NCI-H2107 (cell line): ENCODE results near the gene IPO13.

ENCODE experiments used
- DNase-seq: peaks from one replicate; lab custom pipeline; 2025; lab: John Stamatoyannopoulos, UW

IPO13 gene

DNA sequence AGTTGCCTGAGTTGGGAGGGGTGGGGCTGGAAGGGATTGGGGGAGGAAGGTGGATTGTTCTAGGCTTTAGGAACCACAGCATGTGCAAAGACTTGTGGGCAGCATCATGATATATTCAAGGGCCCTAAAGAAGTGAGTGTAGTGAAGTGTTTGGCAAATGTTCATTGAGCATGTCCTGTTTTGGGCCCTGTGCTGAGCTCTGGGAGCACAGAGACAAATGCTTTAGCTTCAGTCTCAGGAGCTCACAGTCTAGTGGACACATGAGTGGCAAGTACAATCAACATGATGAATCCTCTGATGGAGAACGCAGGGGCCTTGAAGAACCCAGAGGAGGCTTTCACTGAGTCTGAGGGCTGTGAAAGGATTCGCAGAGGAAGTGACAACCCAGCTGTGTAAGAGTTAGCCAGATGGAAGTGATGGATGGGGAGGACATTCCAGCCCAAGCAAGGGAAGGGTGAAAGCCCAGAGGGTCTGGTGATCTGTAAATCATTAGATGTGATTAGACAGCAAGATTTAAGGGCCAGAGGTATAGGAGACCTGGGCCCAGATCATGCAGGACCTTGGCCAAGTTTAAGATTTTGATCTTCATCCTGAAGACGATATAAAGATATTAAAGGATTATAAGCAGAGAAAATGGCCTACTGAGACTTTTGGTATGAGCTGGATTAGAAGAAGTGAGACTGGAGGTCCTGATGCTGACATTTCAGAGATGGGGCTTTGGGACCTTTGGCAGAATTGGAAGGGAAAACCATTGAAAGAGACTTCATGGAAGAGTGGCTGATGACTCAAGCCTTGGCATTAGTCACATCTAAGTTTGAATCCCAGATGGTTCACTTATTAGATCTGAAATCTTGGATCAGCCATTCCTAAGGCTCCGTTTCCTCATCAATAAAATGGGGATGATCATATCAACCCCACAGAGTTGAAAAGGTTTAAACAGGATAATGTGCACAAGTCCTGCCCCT, 4.6 kb downstream of the IPO13 start:
- DNase-seq, result no peak

DNA sequence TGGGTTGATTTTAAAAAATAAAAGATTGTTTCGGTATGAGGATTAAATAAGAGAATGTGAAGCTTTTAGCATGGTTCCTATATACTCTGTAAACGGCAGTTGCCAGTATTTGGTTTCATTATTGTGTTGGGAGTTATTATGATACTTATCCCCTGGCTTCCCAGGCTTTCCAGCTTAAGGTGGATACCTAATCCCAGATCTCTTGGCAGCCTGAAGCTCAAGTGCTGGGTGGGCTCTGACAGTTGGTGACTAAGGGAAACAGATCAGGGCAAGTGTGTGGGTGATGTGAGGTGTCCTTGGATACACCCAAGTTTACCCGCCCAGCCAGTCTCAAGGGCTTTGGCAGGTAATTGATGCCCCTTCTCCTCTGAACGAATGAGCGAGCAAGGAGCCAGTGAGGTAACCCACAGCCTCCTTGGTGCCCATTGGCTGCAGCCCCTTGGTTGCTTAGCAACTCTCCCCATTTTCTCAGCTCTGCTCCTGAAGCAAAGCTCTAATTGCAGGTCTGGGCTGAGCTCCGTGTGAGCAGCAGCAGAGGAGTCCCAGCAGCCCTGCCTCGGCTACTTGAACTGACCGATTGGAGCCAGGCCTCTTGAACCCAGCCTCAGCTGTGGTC, 6.1 kb downstream of the IPO13 start:
- DNase-seq, result peak; percentile 94

DNA sequence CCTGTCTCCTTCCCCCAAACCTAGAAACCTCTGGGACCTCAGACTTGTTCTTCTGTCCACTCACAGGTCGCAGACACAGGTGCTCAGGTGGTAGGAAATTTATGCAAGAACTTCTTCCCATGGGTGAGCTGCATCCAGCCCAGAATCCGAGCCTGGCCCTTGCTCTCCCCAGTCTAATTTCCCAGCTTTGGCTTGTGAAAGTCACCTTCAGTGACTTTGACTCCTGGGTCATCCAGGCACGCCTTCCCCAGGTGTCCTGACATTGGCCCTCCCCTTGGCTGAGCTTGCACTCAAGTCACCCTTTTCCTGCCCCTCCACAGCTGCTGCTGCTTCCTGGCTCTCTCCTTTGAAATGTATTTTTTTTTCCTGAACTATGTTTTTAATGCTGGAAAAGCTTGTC, 6.6 kb downstream of the IPO13 start:
- DNase-seq, result no peak

DNA sequence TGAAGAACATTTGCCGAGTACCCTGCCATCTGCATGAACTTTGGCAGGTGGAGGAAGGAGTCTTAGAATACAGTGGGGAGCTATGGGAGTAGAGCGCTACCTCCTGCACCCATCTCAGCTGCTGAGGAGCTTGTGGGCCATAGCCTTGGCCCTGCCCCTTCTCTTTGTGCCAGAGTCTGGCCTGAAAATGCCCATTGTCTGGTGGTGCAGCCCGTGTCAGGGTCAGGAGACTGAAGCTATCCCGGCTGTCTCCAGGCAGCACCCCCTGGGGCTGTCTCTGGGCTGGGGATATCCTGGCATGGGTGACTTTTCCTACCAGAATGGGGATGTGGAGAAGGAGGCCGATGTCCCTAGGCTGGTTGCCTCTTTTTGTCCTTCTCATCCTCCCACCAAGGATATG, 7.3 kb downstream of the IPO13 start:
- DNase-seq, result no peak

DNA sequence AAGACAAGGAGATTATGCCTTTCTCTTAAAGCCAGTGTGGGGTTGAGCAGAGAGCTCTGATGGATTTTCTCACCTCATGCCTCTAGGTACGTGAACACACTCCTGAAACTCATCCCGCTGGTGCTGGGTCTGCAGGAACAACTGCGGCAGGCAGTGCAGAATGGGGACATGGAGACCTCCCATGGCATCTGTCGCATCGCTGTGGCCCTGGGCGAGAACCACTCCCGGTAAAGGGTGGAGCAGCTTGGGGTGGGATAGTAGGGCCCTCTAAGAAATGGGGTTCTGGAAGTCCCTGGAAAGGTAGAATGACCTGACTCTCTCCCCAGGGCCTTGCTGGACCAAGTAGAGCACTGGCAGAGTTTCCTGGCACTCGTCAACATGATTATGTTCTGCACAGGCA, 9.5 kb downstream of the IPO13 start:
- no peak for DNase-seq

DNA sequence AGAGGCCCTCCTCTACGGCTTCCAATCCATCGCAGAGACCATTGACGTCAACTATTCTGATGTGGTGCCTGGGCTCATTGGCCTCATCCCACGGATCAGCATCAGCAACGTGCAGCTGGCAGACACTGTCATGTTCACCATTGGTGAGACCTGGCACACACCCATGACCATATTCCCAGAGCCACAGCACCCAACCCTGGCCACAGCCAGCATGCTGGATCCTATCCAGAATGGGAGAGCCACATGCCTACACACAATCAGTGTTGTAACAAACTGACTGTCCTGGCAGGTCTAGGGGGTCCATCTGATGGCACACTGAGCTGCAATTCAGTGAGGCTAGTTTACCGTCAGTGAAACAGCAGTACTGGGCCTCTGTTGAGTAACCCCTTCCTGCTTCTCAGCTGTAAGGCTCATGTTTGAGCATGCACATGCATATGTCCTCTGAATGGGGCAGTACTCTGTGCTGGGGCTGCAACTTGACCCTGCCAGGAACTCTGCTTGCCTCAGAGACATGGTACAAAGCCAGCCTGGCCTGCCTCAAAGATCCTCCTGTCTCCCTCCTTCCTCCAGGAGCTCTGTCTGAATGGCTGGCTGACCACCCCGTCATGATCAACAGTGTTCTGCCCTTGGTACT, 10.8 kb downstream of the IPO13 start:
- DNase-seq, result no peak

DNA sequence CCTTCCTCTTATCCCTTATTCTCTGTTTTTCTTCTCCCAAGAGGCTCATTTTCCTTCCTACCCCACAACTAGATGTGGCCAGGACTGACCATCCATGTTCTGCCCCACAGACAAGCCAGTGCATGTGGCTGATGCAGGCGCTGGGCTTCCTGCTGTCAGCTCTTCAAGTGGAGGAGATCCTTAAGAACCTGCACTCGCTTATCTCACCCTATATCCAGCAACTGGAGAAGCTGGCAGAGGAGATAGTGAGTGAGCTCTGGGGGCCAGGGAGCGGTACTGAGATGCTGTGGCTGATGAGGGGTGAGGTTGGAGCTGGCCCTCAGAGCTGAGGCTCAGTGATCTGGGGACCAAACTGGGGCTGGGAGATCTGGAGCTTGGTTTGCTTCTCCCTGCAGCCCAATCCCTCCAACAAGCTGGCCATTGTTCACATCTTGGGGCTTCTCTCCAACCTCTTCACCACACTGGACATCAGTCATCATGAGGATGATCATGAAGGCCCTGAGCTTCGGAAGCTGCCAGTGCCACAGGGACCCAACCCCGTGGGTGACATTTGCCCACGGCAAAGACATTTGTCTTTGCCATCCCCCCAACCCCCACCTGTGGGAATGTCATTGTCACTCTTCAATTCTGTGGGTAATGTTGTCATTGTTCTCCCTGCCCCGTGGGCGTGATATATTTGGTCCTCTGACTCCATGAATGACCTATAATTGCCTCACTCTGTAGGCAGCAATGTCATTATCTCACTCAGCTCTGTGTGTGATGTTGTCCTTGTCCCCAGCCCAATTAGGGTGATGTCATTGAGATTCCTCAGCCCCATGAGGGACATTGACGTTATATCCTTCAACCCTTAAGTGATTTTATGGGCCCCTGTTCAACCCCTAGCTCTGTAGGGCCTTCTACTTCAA, 11.9 kb downstream of the IPO13 start:
- DNase-seq, result no peak

DNA sequence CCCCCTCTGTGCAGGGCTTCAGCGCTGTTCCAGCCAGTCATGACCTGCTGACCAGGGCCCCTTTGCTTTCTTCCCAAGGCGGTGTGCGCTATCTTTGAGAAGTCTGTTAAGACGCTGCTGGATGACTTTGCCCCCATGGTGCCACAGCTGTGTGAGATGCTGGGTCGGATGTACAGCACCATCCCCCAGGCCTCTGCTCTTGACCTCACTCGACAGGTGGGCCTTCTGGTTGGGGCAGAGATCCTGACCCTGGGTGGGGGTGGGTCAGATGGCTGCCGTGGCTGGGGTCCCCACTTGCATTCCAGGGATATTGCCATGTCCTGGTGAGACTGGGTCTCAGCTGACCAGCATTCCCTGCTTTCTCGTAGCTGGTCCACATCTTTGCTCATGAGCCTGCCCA, 14.0 kb downstream of the IPO13 start:
- no peak for DNase-seq

DNA sequence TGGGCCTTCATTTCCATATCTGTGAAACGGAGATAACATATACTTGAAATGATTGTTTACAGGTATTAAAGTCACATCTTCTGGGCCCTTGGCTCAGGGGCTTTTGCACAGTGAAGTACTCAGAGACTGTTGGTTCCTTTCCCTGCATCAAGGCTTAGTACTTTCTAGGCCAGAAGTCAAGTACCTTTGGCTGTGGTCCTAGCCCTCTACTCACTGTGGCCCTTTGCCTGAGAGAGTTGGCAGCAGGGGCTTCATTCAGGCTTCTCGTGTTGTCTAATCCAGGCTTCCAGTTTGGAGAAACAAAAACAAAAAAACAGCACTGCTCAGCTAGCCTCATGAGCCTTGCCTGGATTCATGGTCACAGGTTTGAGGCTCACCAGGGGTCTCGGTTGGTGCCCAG, 14.9 kb downstream of the IPO13 start:
- DNase-seq, result no peak

DNA sequence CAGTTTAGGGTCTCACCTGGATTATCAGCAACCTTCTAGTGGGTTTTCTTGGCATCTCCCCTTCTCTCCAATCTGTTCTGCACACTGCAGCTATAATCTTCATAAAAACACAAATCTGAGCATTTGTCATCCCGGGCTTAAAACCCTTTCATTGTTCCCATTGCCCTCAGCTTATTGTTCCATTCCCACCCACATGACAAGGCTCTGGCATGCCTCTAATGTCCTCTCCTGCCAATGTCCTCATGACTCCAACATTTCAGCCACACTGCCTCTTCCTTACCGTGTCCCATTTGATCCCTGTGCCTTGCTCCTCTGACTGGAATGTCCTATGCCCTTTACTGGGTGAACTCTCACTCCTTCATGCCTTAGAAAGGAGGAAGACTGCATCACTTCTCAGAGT, 15.6 kb downstream of the IPO13 start:
- no peak for DNase-seq

DNA sequence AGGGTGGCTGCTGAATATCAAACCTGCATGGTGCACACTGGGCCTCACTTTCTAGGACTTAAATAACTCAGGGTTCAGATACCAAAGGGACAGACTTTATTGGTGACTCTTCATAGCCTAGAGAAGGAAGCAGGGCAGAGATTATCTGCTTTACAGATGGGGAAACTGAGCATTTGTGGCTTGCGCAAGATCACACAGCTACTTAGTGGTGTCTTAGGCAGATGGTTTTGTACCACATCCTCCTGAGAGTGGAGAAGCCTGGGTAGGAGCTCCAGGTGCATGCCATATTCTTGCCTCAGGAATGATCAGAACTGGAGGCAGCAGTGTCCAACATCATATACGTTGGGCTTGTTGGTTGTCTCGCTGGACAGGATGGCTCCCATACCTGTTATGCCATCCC, 16.3 kb downstream of the IPO13 start:
- no peak for DNase-seq

DNA sequence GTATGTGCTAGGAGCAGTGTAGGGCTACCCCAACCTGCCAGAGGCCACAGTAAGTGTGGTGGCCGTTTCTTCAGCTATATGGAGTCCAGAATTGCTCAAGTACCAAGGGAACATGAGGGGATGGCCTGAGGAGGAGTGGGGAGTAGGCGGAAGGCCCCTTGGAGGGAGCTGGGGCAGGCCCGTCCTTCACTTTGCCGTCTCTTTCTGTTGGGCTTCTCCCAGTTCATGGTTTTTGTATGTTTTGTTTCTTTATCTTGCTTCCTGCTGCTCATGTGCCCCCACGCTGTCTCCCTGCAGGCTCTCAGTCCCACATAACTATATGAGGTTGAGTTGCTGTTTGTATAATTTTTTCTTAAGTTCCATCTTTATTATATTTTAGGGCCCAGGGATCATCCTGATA, 17.1 kb downstream of the IPO13 start:
- DNase-seq, result no peak

DNA sequence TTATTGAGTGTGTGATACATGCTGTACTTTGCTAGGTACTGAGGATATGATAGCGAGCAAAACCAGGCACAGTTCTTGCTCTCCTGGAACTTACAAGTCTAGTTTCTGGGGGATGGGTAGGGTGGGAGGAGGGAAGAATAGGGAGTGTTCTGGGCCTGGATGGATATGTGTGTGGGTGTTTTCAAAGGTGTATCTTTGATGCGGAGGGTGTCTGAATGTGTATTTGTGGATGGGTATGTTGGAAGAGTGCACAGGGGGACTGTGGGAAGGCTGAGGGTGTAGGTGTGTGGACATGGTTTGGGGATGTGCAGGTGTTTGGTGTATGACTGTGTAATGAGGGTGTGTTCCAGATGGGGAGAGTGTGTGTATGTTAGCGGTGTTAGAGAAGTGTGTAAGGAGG, 18.6 kb downstream of the IPO13 start:
- DNase-seq, result no peak

DNA sequence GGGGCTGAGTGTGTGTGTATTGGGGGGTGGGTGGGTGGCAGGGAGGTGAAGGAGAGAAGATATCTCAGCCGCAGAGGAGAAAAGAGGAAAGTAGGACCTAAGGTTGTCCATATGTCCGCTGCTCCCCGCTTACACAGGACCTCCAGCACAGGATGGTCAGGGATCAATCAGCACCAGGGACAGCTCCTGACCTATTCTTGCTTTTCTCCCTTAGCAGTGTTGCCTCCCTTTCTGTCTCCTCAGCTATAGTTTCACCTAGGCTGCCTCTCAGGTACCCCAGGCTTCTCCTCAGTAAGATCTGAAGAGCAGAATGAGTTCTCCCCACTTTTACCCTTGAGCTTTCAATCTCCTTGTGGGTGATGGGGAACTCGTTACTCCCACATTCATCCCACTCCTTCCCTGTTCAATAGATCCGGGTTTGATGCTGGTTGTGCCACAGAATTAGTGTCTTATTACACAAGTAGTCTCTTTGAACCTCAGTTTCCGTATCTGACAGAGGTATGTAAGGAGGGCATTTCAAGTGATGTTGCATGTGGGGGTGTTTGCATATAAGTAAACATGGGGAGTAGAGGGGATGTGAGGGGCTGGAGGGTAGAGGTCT, 21.7 kb downstream of the IPO13 start:
- DNase-seq, result no peak

DNA sequence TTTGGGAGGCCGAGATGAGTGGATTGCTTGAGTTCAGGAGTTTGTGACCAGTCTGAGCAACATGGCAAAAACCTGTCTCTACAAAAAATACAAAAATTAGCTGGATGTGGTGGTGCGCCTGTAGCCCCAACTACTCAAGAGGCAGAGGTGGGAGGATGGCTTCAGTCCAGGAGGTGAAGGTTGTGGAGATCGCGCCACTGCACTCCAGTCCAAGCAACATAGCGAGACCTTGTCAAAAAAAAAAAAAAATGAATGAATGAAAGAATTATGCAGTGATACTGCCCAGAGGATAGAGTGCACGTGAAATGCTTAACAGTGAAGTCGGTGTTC, 22.6 kb downstream of the IPO13 start:
- DNase-seq, result no peak

DNA sequence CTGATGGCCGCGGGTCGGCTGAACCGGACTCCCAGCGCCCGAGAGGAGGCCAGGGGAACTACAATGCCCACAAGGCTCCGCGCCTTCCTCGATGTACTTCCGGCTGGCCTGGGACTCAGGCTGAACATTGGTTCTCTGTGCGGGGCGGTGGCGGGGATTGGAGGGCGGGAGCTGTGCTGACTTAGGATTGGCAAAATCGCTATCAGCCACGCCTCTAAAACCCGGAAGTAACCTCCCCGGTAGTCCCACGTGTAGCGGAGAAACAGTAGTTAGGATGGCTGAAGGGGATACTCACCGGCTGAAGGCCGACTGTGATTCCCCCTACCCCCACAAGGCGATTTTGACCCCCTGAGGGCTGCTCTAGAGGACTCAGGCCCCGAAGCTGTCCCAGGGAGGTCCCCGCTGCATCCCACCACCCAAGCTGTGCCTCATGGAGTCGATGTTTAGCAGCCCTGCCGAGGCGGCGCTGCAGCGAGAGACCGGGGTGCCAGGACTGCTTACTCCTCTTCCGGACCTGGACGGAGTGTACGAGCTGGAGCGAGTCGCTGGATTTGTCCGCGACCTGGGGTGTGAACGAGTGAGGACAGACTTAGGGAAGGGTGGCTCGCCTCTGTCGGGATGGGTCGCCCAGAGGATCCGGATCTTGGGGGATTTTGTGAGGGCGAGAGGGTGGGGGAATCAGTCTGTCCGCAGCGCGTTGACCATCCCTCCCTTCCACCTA, 23.2 kb downstream of the IPO13 start, which contains the start of gene DPH2:
DPH2 (plus strand) TSS at position 265 of the 721 bp plus-strand sequence; CDS start at position 431, 166 bp downstream.
- peak; percentile 96 for DNase-seq

DNA sequence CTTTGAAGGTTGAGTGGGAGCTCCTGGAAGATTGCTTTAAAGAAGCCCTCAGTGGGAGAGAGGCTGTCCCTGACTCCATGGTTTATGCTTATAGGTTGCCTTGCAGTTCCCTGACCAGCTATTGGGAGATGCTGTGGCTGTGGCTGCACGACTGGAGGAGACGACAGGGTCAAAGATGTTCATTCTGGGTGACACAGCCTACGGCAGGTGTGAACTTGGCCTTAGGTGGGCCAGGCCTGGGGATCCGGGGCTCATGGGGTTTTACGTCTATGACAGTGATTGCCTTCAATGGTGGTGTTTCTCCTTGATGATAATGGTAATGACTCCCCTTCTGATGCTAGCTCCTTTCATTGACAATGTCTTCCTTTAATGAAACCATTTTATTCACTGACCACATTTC, 23.8 kb downstream of the IPO13 start:
- DNase-seq, result no peak

DNA sequence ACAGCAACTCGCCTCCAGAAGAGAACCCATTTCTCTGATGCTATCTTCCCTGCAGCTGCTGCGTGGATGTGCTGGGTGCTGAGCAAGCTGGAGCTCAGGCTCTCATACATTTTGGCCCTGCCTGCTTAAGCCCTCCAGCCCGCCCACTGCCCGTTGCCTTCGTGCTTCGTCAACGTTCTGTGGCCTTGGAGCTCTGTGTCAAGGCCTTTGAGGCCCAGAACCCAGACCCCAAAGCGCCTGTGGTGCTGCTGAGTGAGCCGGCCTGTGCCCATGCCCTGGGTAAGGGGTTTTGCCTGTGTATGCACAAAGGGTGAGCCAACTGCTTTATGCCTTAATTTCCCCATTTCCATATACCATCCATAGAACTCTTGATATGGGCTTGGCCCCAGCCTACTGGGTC, 24.2 kb downstream of the IPO13 start:
- DNase-seq, result no peak

DNA sequence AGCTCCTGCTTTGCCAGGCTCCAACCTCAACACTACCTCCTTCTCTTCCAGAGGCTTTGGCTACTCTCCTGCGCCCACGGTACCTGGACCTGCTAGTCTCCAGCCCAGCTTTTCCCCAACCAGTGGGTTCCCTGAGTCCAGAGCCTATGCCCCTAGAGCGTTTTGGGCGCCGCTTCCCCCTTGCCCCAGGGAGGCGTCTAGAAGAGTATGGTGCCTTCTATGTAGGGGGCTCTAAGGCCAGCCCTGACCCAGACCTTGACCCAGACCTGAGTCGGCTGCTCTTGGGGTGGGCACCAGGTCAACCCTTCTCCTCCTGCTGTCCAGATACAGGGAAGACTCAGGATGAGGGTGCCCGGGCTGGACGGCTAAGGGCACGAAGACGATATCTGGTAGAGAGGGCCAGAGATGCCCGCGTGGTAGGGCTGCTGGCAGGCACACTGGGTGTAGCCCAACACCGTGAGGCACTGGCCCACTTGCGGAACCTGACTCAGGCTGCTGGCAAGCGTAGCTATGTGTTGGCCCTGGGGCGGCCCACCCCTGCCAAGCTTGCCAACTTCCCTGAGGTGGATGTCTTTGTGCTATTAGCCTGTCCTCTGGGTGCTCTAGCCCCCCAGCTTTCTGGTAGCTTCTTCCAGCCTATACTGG, 24.7 kb downstream of the IPO13 start:
- no peak for DNase-seq

DNA sequence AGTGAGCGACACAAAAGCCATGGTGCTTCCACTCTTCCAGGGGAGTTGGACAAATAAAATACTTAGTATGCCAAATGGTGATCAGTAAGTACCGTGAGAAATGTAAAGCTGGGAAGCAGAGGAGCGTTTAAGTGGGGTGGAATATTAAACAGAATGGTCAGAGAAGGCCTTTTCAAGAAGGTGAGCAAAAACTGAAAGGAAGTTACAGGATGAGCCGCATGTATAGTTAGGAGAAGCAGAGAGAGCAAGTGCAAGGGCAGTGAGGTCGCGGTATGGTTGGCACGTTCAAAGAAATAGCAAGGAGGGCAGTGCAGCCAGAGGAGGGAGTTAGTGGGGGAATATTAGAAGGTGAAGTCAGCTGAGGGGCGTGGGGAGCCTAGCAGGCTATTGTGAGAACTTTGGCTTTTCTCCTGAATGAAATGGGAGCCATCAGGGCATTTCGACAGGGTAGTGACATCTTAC, 27.3 kb downstream of the IPO13 start:
- no peak for DNase-seq
